ENCODE results near the gene ZFYVE1.
"Not testable (repeated sequence)": the region's sequence is repeated elsewhere in the genome, so short reads cannot be mapped to it uniquely, and the experiment has no call there.

ZFYVE1 gene, protein sequence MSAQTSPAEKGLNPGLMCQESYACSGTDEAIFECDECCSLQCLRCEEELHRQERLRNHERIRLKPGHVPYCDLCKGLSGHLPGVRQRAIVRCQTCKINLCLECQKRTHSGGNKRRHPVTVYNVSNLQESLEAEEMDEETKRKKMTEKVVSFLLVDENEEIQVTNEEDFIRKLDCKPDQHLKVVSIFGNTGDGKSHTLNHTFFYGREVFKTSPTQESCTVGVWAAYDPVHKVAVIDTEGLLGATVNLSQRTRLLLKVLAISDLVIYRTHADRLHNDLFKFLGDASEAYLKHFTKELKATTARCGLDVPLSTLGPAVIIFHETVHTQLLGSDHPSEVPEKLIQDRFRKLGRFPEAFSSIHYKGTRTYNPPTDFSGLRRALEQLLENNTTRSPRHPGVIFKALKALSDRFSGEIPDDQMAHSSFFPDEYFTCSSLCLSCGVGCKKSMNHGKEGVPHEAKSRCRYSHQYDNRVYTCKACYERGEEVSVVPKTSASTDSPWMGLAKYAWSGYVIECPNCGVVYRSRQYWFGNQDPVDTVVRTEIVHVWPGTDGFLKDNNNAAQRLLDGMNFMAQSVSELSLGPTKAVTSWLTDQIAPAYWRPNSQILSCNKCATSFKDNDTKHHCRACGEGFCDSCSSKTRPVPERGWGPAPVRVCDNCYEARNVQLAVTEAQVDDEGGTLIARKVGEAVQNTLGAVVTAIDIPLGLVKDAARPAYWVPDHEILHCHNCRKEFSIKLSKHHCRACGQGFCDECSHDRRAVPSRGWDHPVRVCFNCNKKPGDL
- total RNA-seq, result 9.2 to 34.2 (median 22.5) reads per million in 17 experiments

GRCh38 chr14:73026845-73027542 lies at the start of gene ZFYVE1:
ZFYVE1 (minus strand) TSS chr14:73027106; CDS start chr14:73024508, 2,598 bp downstream.
- peak; percentile 97 to 99 (median 98) for DNase-seq

GRCh38 chr14:73069585-73069984 lies 42.7 kb upstream of the ZFYVE1 start:
- no peak for DNase-seq

DNA sequence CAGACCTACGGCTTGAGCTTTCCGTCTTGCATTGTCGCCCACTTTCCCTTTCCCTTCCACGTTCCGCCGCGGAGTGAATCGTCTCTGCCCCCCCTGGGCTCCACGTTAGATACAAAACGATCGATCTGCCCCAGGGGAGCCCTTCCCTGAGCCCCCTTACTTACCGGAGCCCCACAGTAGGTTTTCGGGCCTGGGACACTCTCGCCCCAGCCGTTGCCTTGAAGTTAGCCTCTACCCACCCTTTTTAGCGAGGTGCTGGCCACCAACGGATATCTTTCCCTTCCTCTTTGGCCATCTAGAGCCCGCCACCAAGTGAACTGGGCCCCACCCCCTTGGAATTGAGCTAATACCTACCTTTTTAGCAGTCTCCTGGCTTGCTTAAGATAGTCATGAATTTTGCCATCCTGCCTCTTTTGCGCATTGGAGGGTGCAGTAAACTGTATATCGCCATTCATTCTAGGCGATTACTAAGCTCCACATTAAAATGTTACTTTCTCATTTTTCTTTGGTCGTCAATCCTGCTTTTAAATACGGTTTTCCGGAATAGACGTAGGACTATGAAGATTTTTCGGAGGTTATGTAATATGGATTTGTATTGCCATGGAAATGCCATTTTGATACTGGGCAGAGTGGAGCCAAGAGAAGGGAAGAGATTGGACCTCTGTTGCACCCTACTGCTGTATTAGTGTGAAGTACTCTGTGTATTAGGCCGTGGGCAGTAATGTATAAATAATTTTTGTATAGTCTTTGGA lies 32.2 kb upstream of the ZFYVE1 start:
- peak; percentile 43 to 68 (median 60) for DNase-seq

- peak; percentile 98 to 99 (median 98) for DNase-seq
These were observed 31.5 kb upstream of the ZFYVE1 start, which contains the start of gene RBM25 for GRCh38 chr14:73058224-73058921. RBM25 (plus strand) TSS chr14:73058534; CDS start chr14:73071642, 13,108 bp downstream.

DNA sequence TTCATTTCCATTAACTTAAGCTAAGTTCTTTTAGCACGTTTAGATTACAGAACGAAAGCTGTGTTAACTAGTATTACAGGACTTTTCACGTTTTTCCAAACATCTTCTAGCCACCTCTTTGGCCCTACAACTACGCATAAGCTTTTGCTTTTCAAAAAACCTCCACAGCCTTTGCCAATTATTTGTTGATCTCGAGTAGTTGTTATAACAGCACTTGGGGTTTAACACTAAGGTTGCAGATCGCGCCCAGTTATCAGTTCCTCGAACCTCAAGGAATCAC lies 31.0 kb upstream of the ZFYVE1 start:
- no peak for DNase-seq

GRCh38 chr14:73055251-73055650 lies 28.3 kb upstream of the ZFYVE1 start:
- no peak for DNase-seq

- no peak for DNase-seq
These were observed 22.5 kb upstream of the ZFYVE1 start for GRCh38 chr14:73049428-73049827.

DNA sequence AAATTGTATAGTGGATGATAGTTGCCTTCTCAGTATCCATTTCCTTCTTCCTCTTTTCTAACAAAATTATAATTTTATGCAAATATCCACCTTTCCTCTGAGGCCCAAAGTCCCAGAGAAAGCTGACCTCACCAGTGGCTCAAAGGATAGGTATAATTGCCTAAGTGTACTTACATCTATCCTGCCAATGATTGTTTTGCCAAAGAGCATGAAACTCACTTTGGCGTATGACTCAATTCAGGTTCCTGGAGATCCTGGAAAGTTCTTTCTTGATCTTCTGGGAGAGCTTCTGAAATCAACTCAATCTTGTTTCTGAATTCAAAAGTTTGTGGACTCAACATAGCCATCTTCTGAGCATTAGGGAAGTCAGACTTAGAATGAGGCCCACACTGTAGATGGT lies 20.9 kb upstream of the ZFYVE1 start:
- DNase-seq, result no peak

DNA sequence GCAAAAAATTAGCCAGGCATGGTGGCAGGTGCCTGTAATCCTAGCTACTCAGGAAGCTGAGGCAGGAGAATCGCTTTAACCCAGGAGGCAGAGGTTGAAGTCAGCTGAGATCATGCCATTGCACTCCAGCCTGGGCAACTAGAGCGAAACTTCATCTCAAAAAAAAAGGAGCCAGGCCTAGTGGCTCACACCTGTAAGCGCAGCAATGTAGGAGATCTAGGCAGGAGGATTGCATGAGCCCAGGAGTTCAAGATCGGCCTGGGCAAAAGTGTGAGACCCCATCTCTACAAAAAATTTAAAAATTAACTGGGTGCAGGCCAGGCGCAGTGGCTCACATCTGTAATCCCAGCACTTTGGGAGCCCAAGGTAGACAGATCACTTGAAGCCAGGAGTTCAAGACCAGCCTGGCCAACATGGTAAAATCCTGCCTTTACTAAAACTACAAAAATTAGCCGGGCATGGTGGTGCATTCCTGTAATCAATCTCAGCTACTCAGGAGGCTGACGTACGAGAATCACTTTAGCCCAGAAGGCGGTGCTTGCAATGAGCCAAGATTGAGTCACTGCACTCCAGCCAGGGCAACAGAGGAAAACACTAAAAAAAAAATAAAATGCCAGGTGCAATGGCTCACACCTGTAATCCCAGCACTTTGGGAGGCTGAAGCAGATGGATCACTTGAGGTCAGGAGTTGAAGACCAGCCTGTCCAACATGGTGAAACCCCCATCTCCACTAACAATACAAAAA lies 10.0 kb upstream of the ZFYVE1 start:
- not testable (repeated sequence) for DNase-seq

DNA sequence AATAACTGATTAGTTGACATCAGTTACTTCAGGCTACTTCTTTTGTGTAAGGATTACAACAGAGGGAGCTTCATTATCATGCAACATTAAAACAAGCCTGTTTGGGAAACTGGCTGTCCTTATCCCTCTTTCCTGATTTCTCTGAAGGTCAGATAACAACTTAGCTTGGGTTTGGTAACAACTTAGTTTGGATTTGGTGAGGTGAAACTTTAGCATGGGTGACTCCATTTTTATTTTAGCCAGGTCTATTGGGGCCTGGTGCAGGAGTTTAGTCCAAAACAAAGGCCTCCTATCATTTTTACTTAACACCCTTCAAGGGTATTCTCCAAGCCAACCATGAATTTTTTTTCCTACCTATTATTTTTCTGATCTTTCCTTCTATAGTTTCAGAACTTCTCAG lies 1.1 kb upstream of the ZFYVE1 start:
- DNase-seq, result no peak

DNA sequence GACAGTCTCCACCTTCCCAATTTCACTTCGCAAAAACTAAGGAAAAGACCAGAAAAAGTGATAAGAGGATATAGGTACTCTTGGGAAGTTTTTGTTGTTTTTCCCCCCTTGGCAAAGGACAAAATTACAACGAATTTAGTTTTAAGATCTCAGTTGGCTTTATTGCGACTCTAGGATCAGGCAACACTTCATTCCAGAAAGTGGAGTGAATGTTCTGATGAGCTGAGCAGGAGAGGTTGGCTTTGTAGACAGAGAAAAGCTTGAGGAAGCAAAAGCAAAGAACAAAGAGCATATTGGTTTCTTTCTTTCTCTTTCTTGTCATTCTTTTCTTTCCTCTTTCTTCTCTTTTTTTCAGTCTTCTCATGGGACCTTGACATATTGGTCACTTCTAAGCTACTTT lies 640 bp upstream of the ZFYVE1 start:
- DNase-seq, result no peak

DNA sequence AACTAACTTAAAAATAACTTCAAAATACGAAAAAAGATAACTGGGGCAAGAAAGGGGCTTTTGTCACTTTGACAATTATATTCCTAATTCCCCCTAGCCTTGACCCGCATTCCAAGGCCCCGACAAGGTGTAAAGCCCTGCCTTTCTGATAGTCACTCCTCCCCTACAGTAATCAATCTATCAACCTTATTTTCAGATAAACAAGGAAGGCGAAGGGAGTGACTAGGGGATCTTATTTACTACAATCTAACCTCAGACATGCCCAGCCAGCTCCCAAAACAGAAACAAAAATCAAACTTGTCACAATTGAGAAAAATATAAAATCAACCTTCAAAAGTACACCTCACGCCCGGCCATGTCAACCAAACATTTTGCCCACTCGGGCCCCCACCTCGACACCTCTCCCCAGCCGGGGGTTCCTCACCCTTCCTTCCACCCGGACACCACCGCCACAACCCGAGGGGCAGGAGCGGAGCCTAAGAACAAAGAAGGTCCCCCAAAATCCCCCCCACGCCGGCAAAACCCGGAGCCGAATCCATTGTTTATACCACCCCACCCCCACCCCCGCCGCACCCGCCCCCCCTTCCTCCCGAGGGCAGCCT lies 562 bp downstream of the ZFYVE1 start:
- DNase-seq, result peak in 1 of 4 experiments; percentile 3

DNA sequence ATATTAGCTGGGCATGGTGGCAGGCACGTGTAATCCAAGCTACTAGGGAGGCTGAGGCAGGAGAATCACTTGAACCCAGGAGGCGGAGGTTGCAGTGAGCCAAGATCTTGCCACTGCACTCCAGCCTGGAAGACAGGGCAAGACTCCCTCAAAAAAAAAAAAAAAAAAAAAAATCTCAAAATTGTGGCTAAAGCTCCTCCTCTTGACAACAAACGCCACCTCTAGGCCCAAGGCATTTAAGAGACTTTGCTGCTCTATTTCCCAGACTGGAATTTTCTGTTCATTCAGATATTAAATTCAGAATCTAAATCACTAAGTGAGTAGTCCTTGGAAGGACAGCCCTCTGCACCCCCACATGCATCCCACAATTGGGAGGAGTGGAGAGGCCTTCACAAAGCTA lies 1.4 kb downstream of the ZFYVE1 start:
- no peak for DNase-seq

GRCh38 chr14:73022051-73022450 lies 4.9 kb downstream of the ZFYVE1 start:
- DNase-seq, result no peak

- not testable (repeated sequence) for DNase-seq
These were observed 10.9 kb downstream of the ZFYVE1 start for GRCh38 chr14:73016011-73016410.

GRCh38 chr14:73015552-73015951 lies 11.4 kb downstream of the ZFYVE1 start:
- not testable (repeated sequence) for DNase-seq

GRCh38 chr14:73014105-73014504 lies 12.8 kb downstream of the ZFYVE1 start:
- no peak for DNase-seq

DNA sequence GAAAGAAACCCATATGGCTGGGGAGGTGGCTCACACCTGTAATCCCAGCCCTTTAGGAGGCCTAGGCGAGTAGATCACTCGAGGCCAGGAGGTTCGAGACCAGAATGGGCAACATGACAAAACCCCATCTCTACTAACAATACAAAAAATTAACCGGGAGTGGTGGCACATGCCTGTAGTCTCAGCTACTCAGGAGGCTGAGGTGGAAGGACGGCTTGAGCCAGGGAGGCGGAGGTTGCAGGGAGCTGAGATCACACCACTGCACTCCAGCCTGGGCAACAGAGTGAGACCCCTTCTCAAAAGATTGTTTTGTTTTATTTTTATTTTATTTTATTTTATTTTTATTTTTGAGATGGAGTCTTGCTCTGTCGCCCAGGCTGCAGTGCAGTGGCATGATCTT lies 15.7 kb downstream of the ZFYVE1 start:
- DNase-seq, result not testable (repeated sequence)

DNA sequence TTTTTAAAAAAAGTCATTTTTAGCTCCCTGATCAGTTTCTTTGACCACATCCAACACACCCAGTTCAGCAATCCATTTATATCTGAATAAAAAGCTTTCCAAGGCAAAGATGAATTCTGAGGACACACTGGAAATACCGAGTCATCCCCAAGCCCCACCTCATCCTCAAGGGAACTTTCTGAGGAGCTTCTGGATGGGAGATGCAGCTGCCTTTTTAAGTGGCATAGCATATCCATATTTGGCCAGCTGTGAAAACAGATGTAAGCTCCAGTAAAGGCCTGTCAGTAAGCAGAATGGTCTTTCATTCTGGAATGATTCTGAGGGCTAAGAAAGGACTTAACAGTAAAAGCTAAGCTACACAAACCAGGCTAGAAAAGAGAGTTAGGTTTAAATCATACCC lies 18.4 kb downstream of the ZFYVE1 start:
- no peak for DNase-seq

GRCh38 chr14:73007835-73008234 lies 19.1 kb downstream of the ZFYVE1 start:
- DNase-seq, result no peak

DNA sequence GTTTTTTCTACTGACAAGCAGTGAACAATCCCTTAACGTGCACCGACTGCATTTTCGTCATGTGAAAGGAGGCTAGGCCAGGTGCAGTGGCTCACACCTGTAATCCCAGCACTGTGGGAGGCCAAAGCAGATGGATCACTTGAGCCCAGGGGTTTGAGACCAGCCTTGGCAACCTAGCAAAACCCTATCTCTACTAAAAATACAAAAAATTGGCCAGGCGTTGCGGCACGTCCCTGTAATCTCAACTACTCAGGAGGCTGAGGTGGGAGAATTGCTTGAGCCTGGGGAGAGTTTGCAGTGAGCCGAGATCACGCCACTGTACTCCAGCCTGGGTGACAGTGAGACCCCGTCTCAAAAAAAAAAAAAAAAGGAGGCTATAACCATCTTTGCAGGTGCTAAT lies 22.3 kb downstream of the ZFYVE1 start:
- DNase-seq, result not testable (repeated sequence)
